Fibroblast of villous mesenchyme (primary cell): ENCODE data around the gene LTB. TPM values are rescaled to one million over a fixed set of nuclear protein-coding genes. Genes with fewer than 3 reads are reported as not detected.

Experiments used
- DNase-seq: peaks from one replicate; pipeline ENCODE4 v3.0.0-alpha.2; 2010; ENCODE audit warnings: low read depth
- H3K4me3 ChIP-seq: 2 replicates; pipeline ENCODE4 v1.5.1; 2011; ENCODE audit warnings: low read depth, mild to moderate bottlenecking, low read length
- CTCF ChIP-seq: IDR thresholded peaks from 2 replicates; pipeline ENCODE4 v1.5.1; 2012; ENCODE audit warnings: low read depth, mild to moderate bottlenecking, low read length; ENCODE audit not compliant: insufficient read depth
- total RNA-seq: library from RNA; depleted of rRNA; stranded (reverse); fragments of >200 nt; gene quantifications from 2 replicates; pipeline ENCODE4 v1.2.3, GENCODE V29; 2012

Gene LTB
- 0.32 TPM in 1 of 2 replicates, not detected in the other for total RNA-seq

GRCh38 chr6:31582230-31582643, at the start of gene LTB:
Gene LTB (minus strand): TSS chr6:31582424. CDS start chr6:31582417, 7 bp downstream.
- no peak for DNase-seq
- no peak for TF ChIP-seq CTCF
- H3K4me3 ChIP-seq, result peak within 1 kb of the TSS; percentile 88

- H3K4me3 ChIP-seq, result no peak overlapping the region
- TF ChIP-seq CTCF, result no peak
- no peak for DNase-seq
Measured at GRCh38 chr6:31631681-31632278, 49.6 kb upstream of the LTB start.

GRCh38 chr6:31631209-31631608, 49.0 kb upstream of the LTB start:
- no peak overlapping the region for H3K4me3 ChIP-seq
- TF ChIP-seq CTCF, result no peak
- DNase-seq, result no peak

GRCh38 chr6:31630177-31630934, 48.1 kb upstream of the LTB start:
- DNase-seq, result no peak
- no peak for TF ChIP-seq CTCF
- no peak overlapping the region for H3K4me3 ChIP-seq

GRCh38 chr6:31629014-31629413, 46.8 kb upstream of the LTB start:
- no peak for DNase-seq
- H3K4me3 ChIP-seq, result no peak overlapping the region
- TF ChIP-seq CTCF, result no peak

GRCh38 chr6:31627690-31628287, 45.6 kb upstream of the LTB start:
- TF ChIP-seq CTCF, result no peak
- H3K4me3 ChIP-seq, result no peak overlapping the region
- DNase-seq, result no peak
